ENCODE results near the gene PAX5. TPM values are rescaled to one million over a fixed set of nuclear protein-coding genes. Genes with fewer than 3 reads are reported as not detected.

Gene PAX5
- total RNA-seq, 1 donor from 2014 or later, result not detected

DNA sequence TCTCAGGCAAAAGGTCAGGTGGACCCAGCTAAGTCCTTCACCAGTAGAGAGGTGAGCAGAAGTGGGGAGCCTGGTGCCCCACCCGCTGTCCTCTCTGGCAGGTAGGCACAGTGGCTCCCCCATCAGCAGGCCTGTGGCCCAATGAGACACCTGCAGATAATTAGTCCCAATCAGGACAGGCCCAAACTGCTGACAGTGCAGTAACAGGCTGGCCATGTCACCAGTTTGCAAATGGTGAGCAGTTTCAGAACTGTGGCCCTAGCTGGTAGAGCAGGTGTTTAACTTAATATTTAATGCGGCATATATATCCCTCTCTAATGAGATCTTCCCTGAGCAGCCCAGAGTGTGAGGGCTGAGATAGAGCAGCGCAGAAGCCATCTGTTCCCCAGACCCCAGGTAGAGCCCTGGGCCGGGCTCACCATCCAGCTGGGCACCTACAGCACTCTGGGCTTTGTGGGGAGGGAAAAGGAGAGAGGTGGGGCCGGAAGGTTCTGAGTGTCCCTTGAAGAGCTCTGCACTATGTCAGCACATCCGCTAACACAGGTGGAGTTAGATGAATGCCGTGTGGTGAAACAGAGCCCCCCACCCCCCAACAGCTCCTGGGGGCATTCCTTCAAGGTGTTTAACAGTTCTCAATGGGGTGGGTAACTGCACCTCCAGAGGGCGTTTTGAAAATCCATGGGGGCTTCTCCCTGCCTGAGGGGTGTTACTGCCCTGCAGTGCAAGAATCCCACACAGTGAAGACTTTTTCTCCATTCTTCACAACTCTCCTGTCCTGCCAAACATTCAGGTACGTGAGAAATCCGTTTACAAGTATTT is 120.5 kb downstream of the PAX5 start:
- Histone ChIP-seq H3K27me3 (ENCODE audit: control insufficient read depth, insufficient read depth, low read length) (peaks cover 15% of the 10 kb centered on the region), H3K4me3 (ENCODE audit: low read depth, low read length) (no peak overlapping the region), H3K36me3 (ENCODE audit: control insufficient read depth, insufficient read depth, low read length) (no peaks in the 10 kb centered on the region)
- TF ChIP-seq, protein P1, sequence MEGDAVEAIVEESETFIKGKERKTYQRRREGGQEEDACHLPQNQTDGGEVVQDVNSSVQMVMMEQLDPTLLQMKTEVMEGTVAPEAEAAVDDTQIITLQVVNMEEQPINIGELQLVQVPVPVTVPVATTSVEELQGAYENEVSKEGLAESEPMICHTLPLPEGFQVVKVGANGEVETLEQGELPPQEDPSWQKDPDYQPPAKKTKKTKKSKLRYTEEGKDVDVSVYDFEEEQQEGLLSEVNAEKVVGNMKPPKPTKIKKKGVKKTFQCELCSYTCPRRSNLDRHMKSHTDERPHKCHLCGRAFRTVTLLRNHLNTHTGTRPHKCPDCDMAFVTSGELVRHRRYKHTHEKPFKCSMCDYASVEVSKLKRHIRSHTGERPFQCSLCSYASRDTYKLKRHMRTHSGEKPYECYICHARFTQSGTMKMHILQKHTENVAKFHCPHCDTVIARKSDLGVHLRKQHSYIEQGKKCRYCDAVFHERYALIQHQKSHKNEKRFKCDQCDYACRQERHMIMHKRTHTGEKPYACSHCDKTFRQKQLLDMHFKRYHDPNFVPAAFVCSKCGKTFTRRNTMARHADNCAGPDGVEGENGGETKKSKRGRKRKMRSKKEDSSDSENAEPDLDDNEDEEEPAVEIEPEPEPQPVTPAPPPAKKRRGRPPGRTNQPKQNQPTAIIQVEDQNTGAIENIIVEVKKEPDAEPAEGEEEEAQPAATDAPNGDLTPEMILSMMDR (IDR thresholded peaks at IDR 0.05; ENCODE audit: insufficient read depth, low read length, poor library complexity, severe bottlenecking), result peak; percentile 23
- no peak for DNase-seq (ENCODE audit: low read depth)

DNA sequence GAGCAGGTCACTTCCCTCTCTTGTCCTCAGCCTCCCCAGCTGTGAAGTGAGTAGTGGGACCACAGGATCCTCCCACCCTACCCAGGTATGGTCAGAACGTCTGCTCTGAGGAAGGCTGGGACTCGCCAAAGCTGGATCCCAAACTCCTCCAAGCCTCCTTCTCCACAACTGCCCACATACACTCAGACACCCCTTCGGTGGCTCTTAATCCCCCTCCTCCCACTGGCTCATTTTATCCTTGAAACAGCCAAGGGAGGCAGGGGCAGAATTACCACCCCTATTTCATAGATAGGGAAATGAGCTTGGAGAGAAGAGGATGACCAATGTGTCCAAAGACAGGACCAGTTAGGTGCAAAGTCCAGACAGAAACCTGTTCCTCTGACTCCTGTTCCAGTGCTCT is 121.4 kb downstream of the PAX5 start:
- no peaks in the 10 kb centered on the region for H3K36me3 ChIP-seq (ENCODE audit: control insufficient read depth, insufficient read depth, low read length)
- H3K4me3 ChIP-seq (ENCODE audit: low read depth, low read length), result no peak overlapping the region
- H3K27me3 ChIP-seq (ENCODE audit: control insufficient read depth, insufficient read depth, low read length), result peaks cover 17% of the 10 kb centered on the region
- TF ChIP-seq, protein P1 (IDR thresholded peaks at IDR 0.05; ENCODE audit: insufficient read depth, low read length, poor library complexity, severe bottlenecking), result no peak
- DNase-seq (ENCODE audit: low read depth), result no peak

DNA sequence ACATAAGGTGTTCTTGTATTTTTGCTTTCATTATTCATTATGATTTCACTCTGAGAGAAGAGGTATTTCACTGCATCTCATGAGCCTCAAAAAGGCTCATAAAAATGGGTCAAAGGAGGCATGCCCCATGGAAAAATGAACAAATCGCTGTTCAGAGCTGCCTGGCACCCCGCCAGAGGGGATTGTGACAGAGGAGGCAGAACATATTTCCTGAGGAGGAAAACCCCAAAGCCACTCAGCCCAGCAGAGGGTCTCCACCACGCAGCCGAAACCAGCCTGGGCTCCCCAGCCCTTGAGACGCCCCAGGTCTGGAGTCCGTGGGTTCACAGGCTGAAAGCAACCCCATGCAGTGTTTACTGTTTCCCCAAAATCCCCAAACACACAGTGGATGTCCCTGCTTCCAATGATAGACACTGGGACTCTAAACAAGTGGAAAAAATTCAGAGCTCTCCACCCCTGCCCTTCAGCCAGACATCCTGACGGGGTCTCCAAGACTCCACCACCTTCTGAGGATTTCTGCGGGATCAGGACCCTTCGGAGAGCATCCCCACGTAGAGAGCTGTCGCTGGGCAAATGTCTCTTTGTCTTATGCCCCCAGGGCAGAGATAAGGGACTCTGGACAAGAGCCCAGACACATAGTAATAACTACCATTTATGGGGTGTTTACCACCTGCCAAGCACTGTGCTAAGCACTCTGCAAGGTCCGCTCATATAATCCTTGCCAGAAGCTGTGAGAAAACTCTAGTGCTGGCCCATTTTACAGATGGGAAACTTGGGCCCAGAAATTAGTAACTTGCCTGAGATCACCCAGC is 122.3 kb downstream of the PAX5 start:
- peaks cover 22% of the 10 kb centered on the region for H3K27me3 ChIP-seq (ENCODE audit: control insufficient read depth, insufficient read depth, low read length)
- no peak for DNase-seq (ENCODE audit: low read depth)
- H3K4me3 ChIP-seq (ENCODE audit: low read depth, low read length), result no peak overlapping the region
- TF ChIP-seq, protein P1 (IDR thresholded peaks at IDR 0.05; ENCODE audit: insufficient read depth, low read length, poor library complexity, severe bottlenecking), result no peak
- no peaks in the 10 kb centered on the region for H3K36me3 ChIP-seq (ENCODE audit: control insufficient read depth, insufficient read depth, low read length)

DNA sequence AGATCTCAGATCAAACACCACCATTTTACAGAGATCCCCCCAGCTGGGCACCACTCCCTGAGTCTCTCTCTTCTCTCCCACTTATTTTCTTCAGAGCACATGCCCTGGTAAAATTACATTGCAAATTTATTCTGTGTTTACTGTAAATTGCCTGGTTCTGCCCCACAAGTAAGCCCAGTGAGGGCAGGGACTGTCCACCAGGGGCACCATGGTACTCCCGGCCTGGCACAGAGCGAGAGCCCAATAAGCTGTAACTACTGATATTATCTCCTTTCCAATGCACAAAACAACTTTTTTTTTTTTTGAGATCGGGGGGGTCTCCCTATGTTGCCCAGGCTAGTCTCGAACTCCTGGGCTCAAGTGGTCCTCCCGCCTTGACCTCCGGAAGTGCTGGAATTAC is 123.0 kb downstream of the PAX5 start:
- H3K36me3 ChIP-seq (ENCODE audit: control insufficient read depth, insufficient read depth, low read length), result no peaks in the 10 kb centered on the region
- no peak for DNase-seq (ENCODE audit: low read depth)
- H3K27me3 ChIP-seq (ENCODE audit: control insufficient read depth, insufficient read depth, low read length), result peaks cover 30% of the 10 kb centered on the region
- H3K4me3 ChIP-seq (ENCODE audit: low read depth, low read length), result no peak overlapping the region
- TF ChIP-seq, protein P1 (IDR thresholded peaks at IDR 0.05; ENCODE audit: insufficient read depth, low read length, poor library complexity, severe bottlenecking), result no peak

DNA sequence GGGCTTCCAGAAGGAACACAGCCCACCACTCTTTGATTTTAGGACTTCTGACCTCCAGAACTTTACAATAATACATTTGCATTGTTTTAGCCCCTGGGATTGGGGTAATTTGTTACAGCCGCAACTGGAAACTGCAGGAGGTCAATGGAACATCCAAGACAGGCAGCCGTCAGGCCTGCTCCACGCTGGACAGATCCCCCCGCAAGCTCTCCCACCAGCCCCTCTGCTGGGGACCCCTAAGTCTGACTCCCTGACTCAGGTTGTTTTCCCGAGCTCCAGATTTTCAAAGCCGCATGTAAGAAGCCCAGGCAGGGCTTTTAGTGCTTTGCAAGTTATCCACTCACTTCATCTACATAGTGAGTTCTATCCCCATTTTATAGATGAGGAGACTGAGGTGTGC is 127.6 kb downstream of the PAX5 start:
- TF ChIP-seq, protein P1 (IDR thresholded peaks at IDR 0.05; ENCODE audit: insufficient read depth, low read length, poor library complexity, severe bottlenecking), result no peak

More for the DNA sequence above, 127.6 kb downstream of the PAX5 start:
- H3K36me3 ChIP-seq (ENCODE audit: control insufficient read depth, insufficient read depth, low read length), result no peaks in the 10 kb centered on the region
- H3K4me3 ChIP-seq (ENCODE audit: low read depth, low read length), result no peak overlapping the region
- peaks cover 45% of the 10 kb centered on the region for H3K27me3 ChIP-seq (ENCODE audit: control insufficient read depth, insufficient read depth, low read length)
- no peak for DNase-seq (ENCODE audit: low read depth)
